Stomach (tissue), 9 donors: Measurements from ENCODE around the gene REPS2. TPM values are rescaled to one million over a fixed set of nuclear protein-coding genes. Genes with fewer than 3 reads are reported as not detected.

Experiments
- DNase-seq, 2 donors: peaks; one replicate each; pipeline versions ENCODE4 v3.0.0 to v3.0.0-alpha.2; 2013 to 2019
- H3K27ac ChIP-seq, 5 donors: fragments of 200-600 bp in 4 of 5; sonication (generic) in 4 of 5; one replicate each; pipeline ENCODE4 v1.5.1; 2013 to 2019; ENCODE audit warnings: mild to moderate bottlenecking in 1 of 5, moderate library complexity in 1 of 5
- H3K27me3 ChIP-seq, 3 donors: fragments of 200-600 bp; sonication (generic); one replicate each; pipeline ENCODE4 v1.5.1; 2017 to 2019; ENCODE audit warnings: mixed run types in 1 of 3
- H3K36me3 ChIP-seq, 4 donors: fragments of 200-600 bp; sonication (generic); 1 replicate in 3 of 4; 2 replicates in 1 of 4; pipeline ENCODE4 v1.5.1; 2016 to 2019
- H3K4me1 ChIP-seq, 4 donors: fragments of 200-600 bp; sonication (generic); one replicate each; pipeline ENCODE4 v1.5.1; 2016 to 2019
- H3K4me3 ChIP-seq, 4 donors: fragments of 200-600 bp; sonication (generic) in 3 of 4; one replicate each; pipeline ENCODE4 v1.5.1; 2016 to 2019; ENCODE audit warnings: mild to moderate bottlenecking in 1 of 4
- H3K9me3 ChIP-seq, 4 donors: fragments of 200-600 bp; sonication (generic); one replicate each; pipeline ENCODE4 v1.5.1; 2016 to 2019
- EP300 ChIP-seq: sonication (generic); formaldehyde crosslinking; IDR thresholded peaks from one replicate; pipeline ENCODE4 v1.6.1; 2017; ENCODE audit warnings: antibody characterized with exemption
- POLR2A ChIP-seq, 4 donors: fragments of 450-650 bp; IDR thresholded peaks; one replicate each; pipeline ENCODE4 v1.6.1; 2016; ENCODE audit warnings: antibody characterized with exemption in 4 of 4, control low read depth in 2 of 4, mild to moderate bottlenecking in 1 of 4, moderate library complexity in 1 of 4
- POLR2AphosphoS5 ChIP-seq, 3 donors: sonication (generic); formaldehyde crosslinking; IDR thresholded peaks; one replicate each; pipeline ENCODE4 v1.6.1; 2016; ENCODE audit warnings: antibody characterized with exemption in 3 of 3
- WGBS, 5 donors: extraction: QIAGEN DNeasy Blood & Tissue Kit in 3 of 5; methylation state at CpG; one replicate each; pipeline versions ENCODE4 v1.1.5 to v1.1.7; 2013 to 2018; 5-methylcytosine and 5-hydroxymethylcytosine counted together
- intact Hi-C: fragments of 100-400 bp; cut with DNase I; formaldehyde crosslinking; loops from one replicate; pipeline ENCODE4 v1.15.1; 2023; ENCODE audit warnings: low total_unique reads
- polyA plus RNA-seq, 3 donors: library from polyadenylated mRNA; stranded (reverse); fragments of 200-250 nt; gene quantifications; one replicate each; pipeline ENCODE4 v1.2.3, GENCODE V29; 2013
- total RNA-seq, 5 donors: library from RNA; depleted of rRNA; stranded (reverse); fragments of >200 nt; gene quantifications; one replicate each; pipeline versions ENCODE4 v1.1.0 to v1.2.3, GENCODE V29; 2014 to 2016
- TF ChIP-seq, protein P1 (sequence below), 7 experiments: fragments of 450-650 bp in 4 of 7; fragments of 200-600 bp in 3 of 7; sonication (generic) in 3 of 7; IDR thresholded peaks; one replicate each; pipeline ENCODE4 v1.5.1; 2016 to 2019; ENCODE audit warnings: antibody characterized with exemption in 7 of 7, control low read depth in 2 of 7, mild to moderate bottlenecking in 1 of 7
- donor health status: healthy with polysubstance abuse.
- donor health status: Bipolar disorder and iron deficiency.
- donor health status: healthy.

The REPS2 gene
- total and polyA plus RNA-seq, 8 donors = 6.1 to 281 (median 10.6) TPM

DNA sequence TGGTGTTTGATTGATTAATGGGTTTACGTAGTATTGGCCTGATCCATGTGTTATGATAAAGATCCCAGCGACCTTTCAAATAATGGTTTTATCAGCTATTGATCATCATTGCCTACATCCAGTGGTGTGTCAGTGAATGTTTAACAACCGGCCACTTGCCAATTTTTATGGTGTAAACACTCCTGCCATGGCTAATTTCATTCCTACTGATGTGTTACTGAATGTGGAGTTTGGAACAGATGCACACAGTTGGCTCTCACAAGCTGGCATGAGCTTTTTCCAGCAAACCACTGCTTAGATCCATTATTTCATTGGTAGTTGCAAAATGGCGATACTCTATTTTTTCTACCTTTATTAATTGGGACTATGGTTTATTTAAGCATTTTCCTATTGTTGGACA lies 139.9 kb downstream of the REPS2 start:
- WGBS, 5 donors = 74 to 89% (median 81%) methylated on average over 4 of the region's 4 CpGs

DNA sequence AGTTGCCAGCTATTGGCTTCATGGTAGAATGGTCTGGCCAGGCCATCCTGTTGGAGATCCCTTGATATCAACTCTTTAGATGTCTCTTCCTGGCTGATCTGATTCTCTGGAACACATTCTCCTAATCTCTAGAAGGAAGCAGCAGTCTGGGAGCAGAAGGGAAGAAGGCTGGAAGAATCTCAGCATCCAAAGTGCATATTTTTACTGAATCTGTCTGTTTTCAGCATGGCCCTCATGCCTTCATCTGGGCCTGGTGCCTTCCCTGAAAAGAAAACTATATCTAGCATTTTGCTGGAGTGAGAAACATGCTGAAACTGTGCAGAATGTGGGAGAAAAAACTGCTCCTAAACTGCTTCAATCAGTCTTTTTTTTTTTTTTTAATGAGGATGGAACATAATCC lies 148.7 kb downstream of the REPS2 start:
- Histone ChIP-seq H3K4me1 (no peaks in the 10 kb centered on the region), H3K4me3 (no peak overlapping the region), H3K27me3 (no peaks in the 10 kb centered on the region), H3K9me3 (peaks cover 0 to 4% (median 0%) of the 10 kb centered on the region in 4 donors), H3K36me3 (no peaks in the 10 kb centered on the region), H3K27ac (no peak overlapping the region)
- intact Hi-C loops = no loop called here
- DNase-seq = no peak
- TF ChIP-seq POLR2A (IDR thresholded peaks at IDR 0.05) (no peak), EP300 (no peak), POLR2AphosphoS5 (IDR thresholded peaks at IDR 0.05) (no peak)
- TF ChIP-seq, protein P1, sequence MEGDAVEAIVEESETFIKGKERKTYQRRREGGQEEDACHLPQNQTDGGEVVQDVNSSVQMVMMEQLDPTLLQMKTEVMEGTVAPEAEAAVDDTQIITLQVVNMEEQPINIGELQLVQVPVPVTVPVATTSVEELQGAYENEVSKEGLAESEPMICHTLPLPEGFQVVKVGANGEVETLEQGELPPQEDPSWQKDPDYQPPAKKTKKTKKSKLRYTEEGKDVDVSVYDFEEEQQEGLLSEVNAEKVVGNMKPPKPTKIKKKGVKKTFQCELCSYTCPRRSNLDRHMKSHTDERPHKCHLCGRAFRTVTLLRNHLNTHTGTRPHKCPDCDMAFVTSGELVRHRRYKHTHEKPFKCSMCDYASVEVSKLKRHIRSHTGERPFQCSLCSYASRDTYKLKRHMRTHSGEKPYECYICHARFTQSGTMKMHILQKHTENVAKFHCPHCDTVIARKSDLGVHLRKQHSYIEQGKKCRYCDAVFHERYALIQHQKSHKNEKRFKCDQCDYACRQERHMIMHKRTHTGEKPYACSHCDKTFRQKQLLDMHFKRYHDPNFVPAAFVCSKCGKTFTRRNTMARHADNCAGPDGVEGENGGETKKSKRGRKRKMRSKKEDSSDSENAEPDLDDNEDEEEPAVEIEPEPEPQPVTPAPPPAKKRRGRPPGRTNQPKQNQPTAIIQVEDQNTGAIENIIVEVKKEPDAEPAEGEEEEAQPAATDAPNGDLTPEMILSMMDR (IDR thresholded peaks at IDR 0.05) = no peak

More for the DNA sequence above, 139.9 kb downstream of the REPS2 start:
- TF ChIP-seq, protein P1 (IDR thresholded peaks at IDR 0.05) = no peak
- TF ChIP-seq POLR2A (IDR thresholded peaks at IDR 0.05) (no peak), EP300 (no peak), POLR2AphosphoS5 (IDR thresholded peaks at IDR 0.05) (no peak)
- no peaks in the 10 kb centered on the region for H3K4me1 ChIP-seq
- H3K36me3 ChIP-seq = no peaks in the 10 kb centered on the region
- no peak for DNase-seq
- H3K27me3 ChIP-seq = no peaks in the 10 kb centered on the region
- no peaks in the 10 kb centered on the region for H3K9me3 ChIP-seq
- H3K4me3 ChIP-seq = no peak overlapping the region
- intact Hi-C loops = no loop called here
- no peak overlapping the region for H3K27ac ChIP-seq

DNA sequence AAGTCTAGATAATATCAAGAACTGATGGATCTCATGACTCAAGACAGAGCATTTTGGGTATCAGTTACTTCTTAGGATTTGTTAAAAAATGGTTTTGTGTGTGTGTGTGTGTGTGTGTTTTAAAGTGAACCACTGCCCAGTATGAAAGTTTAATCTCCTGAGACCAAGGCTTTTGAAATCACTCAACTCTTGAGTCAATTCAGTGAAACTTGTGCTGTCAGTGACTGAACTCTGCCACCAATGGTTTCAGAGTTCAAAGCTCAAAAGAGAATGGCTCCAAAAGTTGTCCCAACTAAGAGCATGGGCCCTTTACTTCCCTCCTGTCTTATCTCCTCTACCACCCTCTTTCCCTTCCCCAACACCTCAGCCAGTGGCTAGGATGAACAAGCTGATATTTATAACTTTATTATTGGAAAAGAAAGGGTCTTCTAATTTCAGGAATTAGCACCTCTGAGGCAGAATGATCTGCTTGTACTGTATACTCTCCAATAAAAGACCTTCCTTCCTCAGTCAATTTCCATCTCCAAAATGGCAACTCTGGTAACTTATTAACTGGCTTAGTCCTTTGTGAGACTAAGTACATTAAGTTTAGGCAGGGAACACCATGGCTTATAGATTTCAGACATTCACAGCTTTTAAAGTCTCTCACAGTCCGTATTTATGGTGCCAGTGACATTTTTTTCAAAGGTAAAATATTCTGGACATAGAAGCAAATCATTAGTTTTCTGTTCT lies 152.2 kb downstream of the REPS2 start:
- H3K27me3 ChIP-seq = no peaks in the 10 kb centered on the region
- TF ChIP-seq POLR2A (IDR thresholded peaks at IDR 0.05) (no peak), POLR2AphosphoS5 (IDR thresholded peaks at IDR 0.05) (no peak), EP300 (no peak)
- TF ChIP-seq, protein P1 (IDR thresholded peaks at IDR 0.05) = no peak
- no peak for DNase-seq
- WGBS, 5 donors = 48 to 100% (median 79%) methylated on average over 1 of the region's 1 CpG
- H3K36me3 ChIP-seq = no peaks in the 10 kb centered on the region
- H3K27ac ChIP-seq = no peak overlapping the region
- H3K9me3 ChIP-seq = peaks cover 0 to 6% (median 0%) of the 10 kb centered on the region in 4 donors
- no peaks in the 10 kb centered on the region for H3K4me1 ChIP-seq
- no peak overlapping the region for H3K4me3 ChIP-seq
- intact Hi-C loops = no loop called here

DNA sequence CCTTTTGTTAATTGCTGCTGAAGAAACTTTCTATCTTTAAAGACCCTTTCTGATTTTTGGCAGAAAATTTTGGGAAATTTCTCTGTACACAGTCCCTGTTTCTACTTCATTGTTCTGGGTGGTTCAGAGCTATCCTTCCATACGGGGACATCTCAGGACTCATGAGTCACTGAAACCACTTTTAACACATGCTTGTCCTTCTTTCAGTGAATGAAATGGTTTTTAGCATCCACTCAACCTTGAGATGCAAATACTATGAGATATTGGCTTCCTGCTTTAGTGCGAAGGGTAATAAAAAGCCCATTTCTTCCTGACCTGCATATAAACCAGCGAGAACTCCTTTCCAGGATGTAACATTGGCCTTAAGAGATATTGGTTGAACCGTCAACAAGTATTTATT lies 158.0 kb downstream of the REPS2 start:
- intact Hi-C loops = no loop called here
- DNase-seq = no peak
- TF ChIP-seq POLR2A (IDR thresholded peaks at IDR 0.05) = no peak
- no peak for TF ChIP-seq EP300
- TF ChIP-seq, protein P1 (IDR thresholded peaks at IDR 0.05) = no peak
- no peak for TF ChIP-seq POLR2AphosphoS5 (IDR thresholded peaks at IDR 0.05)
- Histone ChIP-seq H3K36me3 (peaks cover 0 to 8% (median 0%) of the 10 kb centered on the region in 4 donors), H3K4me3 (no peak overlapping the region), H3K27me3 (no peaks in the 10 kb centered on the region), H3K4me1 (no peaks in the 10 kb centered on the region), H3K9me3 (peaks cover 0 to 6% (median 0%) of the 10 kb centered on the region in 4 donors), H3K27ac (no peak overlapping the region)
- WGBS, 5 donors = 61 to 82% (median 75%) methylated on average over 4 of the region's 4 CpGs
